VCaP (cell line): Measurements from ENCODE around the gene PODXL.

ENCODE experiments used
- H3K27ac ChIP-seq: fragments of 450-650 bp; 2 replicates; pipeline ENCODE4 v1.5.1; 2017
- CTCF ChIP-seq: fragments of 450-650 bp; conservative IDR thresholded peaks from 2 replicates; pipeline ENCODE4 v1.5.1; 2017; ENCODE audit warnings: mild to moderate bottlenecking, moderate library complexity

Gene PODXL

GRCh38 chr7:131529179-131529578, 27.2 kb downstream of the PODXL start:
- H3K27ac ChIP-seq: no peak overlapping the region
- TF ChIP-seq CTCF: no peak

DNA sequence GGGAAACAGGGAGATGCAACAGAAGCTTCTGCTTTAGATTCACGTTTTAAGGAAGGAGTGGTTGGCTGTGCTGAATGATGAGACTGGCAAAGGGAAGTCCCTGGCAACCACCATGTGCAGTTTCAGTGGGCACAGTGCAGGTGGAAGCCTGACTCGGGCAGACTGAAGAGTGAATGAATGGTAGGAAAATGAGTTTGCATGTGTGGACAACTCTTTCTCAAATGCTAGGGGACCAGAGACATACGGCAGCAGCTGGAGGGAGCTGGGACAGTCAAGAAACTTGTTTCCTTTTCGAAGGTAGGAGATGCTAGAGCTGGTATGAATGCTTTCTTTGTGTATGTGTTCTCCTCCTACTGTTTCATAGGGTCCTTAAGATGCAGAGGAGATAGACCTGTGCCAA, 29.0 kb downstream of the PODXL start:
- no peak overlapping the region for H3K27ac ChIP-seq
- TF ChIP-seq CTCF: no peak

DNA sequence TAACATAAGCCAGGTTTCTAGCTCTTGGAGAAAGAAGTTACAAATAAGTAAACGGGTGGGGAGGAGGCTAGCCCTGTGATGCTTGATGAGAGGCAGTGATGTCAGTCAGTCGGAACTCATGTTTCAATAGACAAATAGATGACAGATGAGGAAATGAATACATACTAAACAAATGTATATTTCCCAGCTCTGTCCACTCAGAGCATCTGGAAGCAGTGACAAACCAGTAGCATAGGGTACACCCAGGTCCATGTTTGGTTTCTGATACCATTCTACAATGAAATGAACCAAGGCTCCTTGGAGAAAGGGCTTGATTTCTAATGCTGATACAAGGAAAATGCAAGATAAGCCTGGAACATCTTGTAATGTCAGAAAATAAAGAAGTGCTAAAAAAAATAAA, 30.6 kb downstream of the PODXL start:
- no peak for TF ChIP-seq CTCF
- H3K27ac ChIP-seq: no peak overlapping the region

- no peak for TF ChIP-seq CTCF
- H3K27ac ChIP-seq: no peak overlapping the region
Measured at GRCh38 chr7:131524703-131525102, 31.7 kb downstream of the PODXL start.

- no peak overlapping the region for H3K27ac ChIP-seq
- TF ChIP-seq CTCF: no peak
Measured at GRCh38 chr7:131524115-131524514, 32.3 kb downstream of the PODXL start.

GRCh38 chr7:131522325-131522930, 34.0 kb downstream of the PODXL start:
- H3K27ac ChIP-seq: peak overlapping the region; percentile 69
- TF ChIP-seq CTCF: no peak

DNA sequence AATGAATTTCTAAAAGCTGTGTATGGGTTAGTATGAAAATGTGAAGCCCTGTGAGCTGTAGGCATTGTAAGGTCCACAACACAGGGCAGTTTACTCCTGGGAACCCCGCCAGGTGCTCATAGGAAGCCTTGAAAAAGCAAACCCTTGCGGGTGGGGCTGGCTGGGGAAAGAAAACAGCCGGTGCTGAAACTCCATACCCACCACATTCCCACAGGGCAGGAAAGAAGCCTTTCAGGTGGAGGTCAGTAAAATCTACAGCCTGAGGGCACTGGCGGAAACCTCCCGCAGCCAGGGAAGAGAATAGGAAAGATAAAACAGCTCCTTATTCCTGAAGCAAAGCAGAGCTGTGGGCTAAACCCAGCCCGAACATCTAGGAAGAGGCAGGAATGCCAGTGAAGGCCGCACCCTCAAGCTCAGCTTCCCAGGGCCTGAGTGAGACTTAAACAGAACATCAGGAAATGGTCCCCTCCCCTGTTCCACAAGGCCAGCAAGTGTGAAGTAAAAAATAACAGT, 34.7 kb downstream of the PODXL start:
- peak overlapping the region; percentile 69 for H3K27ac ChIP-seq
- TF ChIP-seq CTCF: no peak
